GM12878 (cell line): ENCODE data around the gene INO80. TPM values are rescaled to one million over a fixed set of nuclear protein-coding genes. Genes with fewer than 3 reads are reported as not detected.
A peak's percentile ranks its signal among the peaks of the same experiment; 100 is the strongest.

ENCODE experiments used
- ATAC-seq: fragments of 200-7000 bp; cut with Tn5 transposase; 3 replicates; pipeline ENCODE4 v1.9.1; 2020; ENCODE audit warnings: mild to moderate bottlenecking, moderate library complexity
- BruUV-seq: library from RNA; stranded (reverse); fragments of 400-500 nt; replicated peaks from 2 replicates; lab custom pipeline; 2021; lab: Mats Ljungman, UMichigan
- CTCF ChIA-PET: fragments of 300-600 bp; sonication (Branson Sonifier 250); formaldehyde crosslinking; extraction: SDS; loops from one replicate; lab custom pipeline; 2021; ENCODE audit warnings: inconsistent platforms; lab: Yijun Ruan, JAX
- POLR2A ChIA-PET: fragments of 350-600 bp; formaldehyde crosslinking; extraction: SDS; loops from one replicate; lab custom pipeline; 2021; ENCODE audit warnings: inconsistent platforms; lab: Charles Lee
- RAD21 ChIA-PET: fragments of 300-600 bp; sonication (Branson Sonifier 250); formaldehyde crosslinking; loops from one replicate; lab custom pipeline; 2023; ENCODE audit warnings: antibody characterized with exemption; ENCODE audit not compliant: unreplicated experiment; lab: Charles Lee
- SMC1A ChIA-PET: fragments of 300-600 bp; sonication (Branson Sonifier 250); formaldehyde crosslinking; loops from one replicate; lab custom pipeline; 2023; ENCODE audit not compliant: unreplicated experiment, uncharacterized antibody; lab: Charles Lee
- DNase-seq: peaks from one replicate; pipeline ENCODE4 v3.0.0-alpha.2; 2011; ENCODE audit warnings: low read depth, low spot score
- FAIRE-seq: peaks from 3 replicates; lab custom pipeline; 2011; peaks lifted over from hg19 to GRCh38; lab: Jason Lieb, UNC
- H2AFZ ChIP-seq: 2 replicates; pipeline ENCODE4 v1.6.0; 2011; ENCODE audit warnings: low read depth, low read length, control low read depth; ENCODE audit not compliant: control insufficient read depth
- H3K27ac ChIP-seq: 2 replicates; pipeline ENCODE4 v1.5.1; 2011; ENCODE audit warnings: control low read depth; ENCODE audit not compliant: control insufficient read depth, insufficient read depth
- H3K27me3 ChIP-seq, 2 experiments: replicated peaks in 1 of 2; 2 replicates each; pipeline versions ENCODE4 v1.6.0 to v1.6.1; 2011; ENCODE audit warnings: low read length in 1 of 2; ENCODE audit not compliant: control insufficient read depth in 2 of 2, insufficient read depth in 2 of 2
- H3K36me3 ChIP-seq, 2 experiments: 2 replicates each; pipeline ENCODE4 v1.5.1; 2011; ENCODE audit warnings: low read length in 1 of 2; ENCODE audit not compliant: control insufficient read depth in 2 of 2, insufficient read depth in 2 of 2
- H3K4me1 ChIP-seq: 2 replicates; pipeline ENCODE4 v1.6.1; 2011; ENCODE audit warnings: mild to moderate bottlenecking, low read length, moderate library complexity, mixed read lengths; ENCODE audit not compliant: control insufficient read depth, insufficient read depth
- H3K4me2 ChIP-seq: 2 replicates; pipeline ENCODE4 v1.6.0; 2011; ENCODE audit warnings: control low read depth; ENCODE audit not compliant: control insufficient read depth, insufficient read depth
- H3K4me3 ChIP-seq: fragments of 200-600 bp; sonication (generic); 2 replicates; pipeline ENCODE4 v1.5.1; 2016
- H3K79me2 ChIP-seq: 2 replicates; pipeline ENCODE4 v1.6.0; 2011; ENCODE audit warnings: low read length; ENCODE audit not compliant: control insufficient read depth, insufficient read depth
- H3K9ac ChIP-seq: 2 replicates; pipeline ENCODE4 v1.8.0; 2011; ENCODE audit warnings: low read length, control low read depth, mixed read lengths; ENCODE audit not compliant: control insufficient read depth, insufficient read depth
- H3K9me3 ChIP-seq: replicated peaks from 3 replicates; pipeline ENCODE4 v1.5.1; 2011; ENCODE audit warnings: mild to moderate bottlenecking, low read length; ENCODE audit not compliant: control insufficient read depth, insufficient read depth
- H4K20me1 ChIP-seq: 2 replicates; pipeline ENCODE4 v1.6.0; 2011; ENCODE audit not compliant: control insufficient read depth, insufficient read depth
- NR2C2 ChIP-seq: IDR thresholded peaks from 2 replicates; pipeline ENCODE4 v1.6.1; 2011; ENCODE audit warnings: borderline replicate concordance, low read depth; ENCODE audit not compliant: control insufficient read depth, insufficient read length
- PAX5 ChIP-seq: IDR thresholded peaks from 2 replicates; pipeline ENCODE4 v1.6.1; 2011; ENCODE audit warnings: low read depth, low read length, borderline replicate concordance
- SPI1 ChIP-seq: IDR thresholded peaks from 2 replicates; pipeline ENCODE4 v1.6.1; 2011; ENCODE audit warnings: low read depth, mild to moderate bottlenecking, low read length, moderate library complexity, borderline replicate concordance; ENCODE audit not compliant: insufficient read depth
- STAT1 ChIP-seq: fragments of 450-650 bp; conservative IDR thresholded peaks from 2 replicates; pipeline ENCODE4 v1.6.1; 2014; ENCODE audit warnings: antibody characterized with exemption, mild to moderate bottlenecking
- SUPT20H ChIP-seq: IDR thresholded peaks from 2 replicates; pipeline ENCODE4 v1.6.1; 2011; ENCODE audit warnings: low read depth, mild to moderate bottlenecking, low read length, moderate library complexity, borderline replicate concordance; ENCODE audit not compliant: control insufficient read depth
- WGBS: methylation state at CpG from one replicate; pipeline ENCODE4 v1.1.6; 2016; ENCODE audit warnings: low lambda C conversion rate; ENCODE audit not compliant: insufficient replicate concordance, insufficient coverage; ENCODE audit errors: missing lambda C conversion rate; 5-methylcytosine and 5-hydroxymethylcytosine counted together
- in situ Hi-C: fragments of 300-500 bp; cut with MboI; formaldehyde crosslinking; loops from 9 replicates; pipeline ENCODE4 v1.14.3; 2018; ENCODE audit warnings: mixed read lengths
- intact Hi-C: fragments of 100-400 bp; cut with micrococcal nuclease; formaldehyde crosslinking; loops from one replicate; pipeline ENCODE4 v1.14.2; 2022; ENCODE audit not compliant: unreplicated experiment
- polyA plus RNA-seq, 11 experiments: library from polyadenylated mRNA; depleted of rRNA in 4 of 11; unstranded in 6 of 11; stranded (reverse) in 5 of 11; fragments of >200 nt; fragmentation: Nextera tagmentation in 4 of 11; fragmentation: Illumina TruSeq in 1 of 11; extraction: Ambion mirVana in 4 of 11; extraction: Trizol in 1 of 11; gene quantifications; 1 replicate in 1 of 11; 2 replicates in 10 of 11; pipeline versions ENCODE4 v1.2.1 to v1.2.3, GENCODE V29; 2011 to 2016; ENCODE audit warnings: inconsistent platforms in 2 of 11, missing spikeins in 2 of 11, low read depth in 1 of 11
- total RNA-seq, 4 experiments: library from RNA; depleted of rRNA in 3 of 4; stranded (reverse); fragments of >200 nt in 3 of 4; fragmentation: Illumina TruSeq in 1 of 4; extraction: Trizol in 1 of 4; gene quantifications; 2 replicates each; pipeline versions ENCODE4 v1.2.1 to v1.2.3, GENCODE V29; 2013 to 2021

Gene INO80
- total and polyA plus RNA-seq, 10 of the 15 experiments (the other 5 are each of a cell fraction or from before 2014, with no cell fraction given): 4.5 to 25.0 (median 14.2) TPM

DNA sequence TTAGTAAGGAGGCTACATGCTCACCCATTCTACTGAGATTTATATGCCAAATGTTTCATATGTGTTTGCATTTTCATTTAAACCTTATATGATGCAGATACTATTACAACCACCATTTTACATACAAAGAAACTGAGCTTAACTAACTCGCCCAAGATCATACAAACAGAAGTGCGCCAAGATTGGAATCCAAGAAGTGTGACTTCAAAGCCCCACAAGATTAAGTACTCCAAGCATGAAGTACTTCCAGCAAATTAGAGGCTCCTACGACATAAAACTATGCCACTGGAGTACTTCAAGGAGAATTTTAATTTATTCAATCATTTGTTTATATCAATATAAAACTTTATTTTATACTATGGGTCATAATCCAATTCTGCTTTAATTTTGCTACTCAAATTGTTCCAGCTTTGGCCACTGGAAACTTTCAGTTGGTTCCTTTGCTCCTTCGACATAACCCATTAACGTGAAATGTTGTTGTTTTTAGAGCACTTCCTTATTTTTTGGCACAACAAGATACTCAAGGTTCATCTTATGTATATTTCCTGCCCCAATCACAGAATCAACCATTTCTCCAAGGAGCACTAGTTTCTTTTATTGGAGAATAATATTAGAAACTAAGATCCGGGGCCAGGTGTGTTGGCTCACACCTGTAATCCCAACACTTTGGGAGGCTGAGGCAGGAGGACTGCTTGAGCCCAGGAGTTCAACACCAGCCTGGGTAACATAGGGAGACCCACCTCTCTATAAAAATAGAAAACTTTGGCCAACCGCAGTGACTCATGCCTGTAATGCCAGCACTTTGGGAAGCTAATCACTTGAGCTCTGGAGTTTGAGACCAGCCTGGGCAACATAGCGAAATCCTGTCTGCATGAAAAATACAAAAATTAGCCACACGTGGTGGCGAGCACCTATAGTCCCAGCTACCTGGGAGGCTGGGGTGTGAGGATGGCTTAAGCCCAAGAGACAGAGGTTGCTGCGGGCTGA lies 10.4 kb downstream of the INO80 start:
- intact Hi-C loops: no loop called here
- Histone ChIP-seq H3K9ac (no peak overlapping the region), H3K27me3 (no peaks in the 10 kb centered on the region), H3K9me3 (no peaks in the 10 kb centered on the region), H3K4me2 (no peak overlapping the region), H3K79me2 (peaks cover 39% of the 10 kb centered on the region), H4K20me1 (no peaks in the 10 kb centered on the region), H3K27ac (no peak overlapping the region)
- in situ Hi-C loops: no loop called here
- DNase-seq: no peak
- ChIA-PET SMC1A (no interaction called here), POLR2A (interaction anchor here (1.0 kb wide), 1 partner anchor 11 kb away, joined by 4 read pairs; the partner anchor contains the start of gene INO80)
- ATAC-seq: no peak
- WGBS: 95% methylated on average over 11 of the region's 11 CpGs
- peak; percentile 30; the same call in 1 of the 2 replicates for TF ChIP-seq SPI1
- TF ChIP-seq STAT1: no peak
- no peak for TF ChIP-seq PAX5
- no peak for TF ChIP-seq NR2C2
- no peak for TF ChIP-seq SUPT20H
- TF ChIP-seq, all 136 proteins: peak for 1
- Histone ChIP-seq H3K4me3 (no peak overlapping the region), H2AFZ (no peak overlapping the region), H3K36me3 (peaks cover 0 to 3% of the 10 kb centered on the region in 2 experiments; a peak in 2 of 4 replicates), H3K4me1 (no peaks in the 10 kb centered on the region)
- no TSS peak for BruUV-seq
- no peak for FAIRE-seq
- RAD21 ChIA-PET: no interaction called here
- CTCF ChIA-PET: no interaction called here
